Measurements from ENCODE around the gene MZB1.
A peak's percentile ranks its signal among the peaks of the same experiment; 100 is the strongest.
"Not testable (repeated sequence)": the region's sequence is repeated elsewhere in the genome, so short reads cannot be mapped to it uniquely, and the experiment has no call there.

Gene MZB1

GRCh38 chr5:139391570-139392323 lies 2.0 kb upstream of the MZB1 start:
- no peak overlapping the region for H3K27ac ChIP-seq (ENCODE audit: low read depth, low read length, severe bottlenecking)
- WGBS, 2 experiments (ENCODE audit: insufficient coverage in 2 of 2) = 65 to 78% methylated on average over 16 to 29 of the region's 33 CpGs
- peak overlapping the region; percentile 39 for H3K4me3 ChIP-seq (ENCODE audit: extremely low read depth, insufficient read depth, low read length, poor library complexity, severe bottlenecking)
- H3K9me3 ChIP-seq (ENCODE audit: control insufficient read depth, low read length) = no peaks in the 10 kb centered on the region
- peaks cover 10% of the 10 kb centered on the region for H3K4me1 ChIP-seq (ENCODE audit: control insufficient read depth, insufficient read depth, low read length, poor library complexity, severe bottlenecking)
- peaks cover 3% of the 10 kb centered on the region for H3K36me3 ChIP-seq (ENCODE audit: control insufficient read depth, insufficient read depth, low read length)

DNA sequence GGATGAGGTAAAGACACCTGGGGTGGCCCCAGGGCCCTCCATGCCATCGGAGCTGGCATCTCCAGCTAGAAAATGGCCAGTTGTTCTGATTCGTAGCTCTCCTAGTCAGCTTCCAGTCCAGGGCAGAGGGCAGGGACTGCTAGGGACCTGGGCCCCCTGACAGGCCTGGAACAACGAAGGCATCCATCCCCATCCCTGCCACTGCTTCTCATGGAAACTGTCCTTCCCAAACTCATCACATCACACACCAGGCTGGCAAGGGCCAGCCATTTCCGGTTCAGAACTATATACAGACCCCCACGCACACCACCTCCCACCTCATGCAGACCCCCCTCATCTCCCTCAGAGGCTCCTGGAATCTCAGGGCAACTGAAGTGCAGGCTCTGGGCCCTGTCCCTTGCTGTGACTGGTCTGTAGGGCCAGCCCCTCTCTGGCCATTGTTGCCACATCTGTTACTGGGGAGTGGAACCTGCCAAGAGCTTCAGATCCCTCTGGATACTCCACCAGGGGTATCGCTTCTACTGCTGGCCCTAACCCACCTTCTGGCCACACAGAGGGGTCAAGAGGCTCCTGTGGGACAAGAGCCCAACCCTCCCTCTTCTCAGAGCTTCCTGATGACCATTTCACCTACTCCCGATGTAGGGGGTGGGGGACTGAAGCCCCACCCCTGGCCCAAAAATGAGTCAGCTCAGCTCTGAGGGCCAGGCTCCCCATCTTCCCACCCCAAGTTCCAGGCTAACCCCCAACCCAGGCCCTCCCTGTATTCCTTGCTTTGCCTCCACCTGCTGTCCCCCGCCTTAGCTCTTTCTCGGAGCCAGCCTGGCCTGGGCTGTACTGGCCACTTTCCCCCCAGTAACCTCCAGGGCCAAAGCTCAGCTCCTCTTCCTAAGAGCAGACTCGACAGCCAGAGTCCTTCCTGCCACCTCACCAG lies 1.2 kb upstream of the MZB1 start:
- peaks cover 10% of the 10 kb centered on the region for H3K4me1 ChIP-seq (ENCODE audit: control insufficient read depth, insufficient read depth, low read length, poor library complexity, severe bottlenecking)
- no peaks in the 10 kb centered on the region for H3K36me3 ChIP-seq (ENCODE audit: control insufficient read depth, insufficient read depth, low read length)
- WGBS, 2 experiments (ENCODE audit: insufficient coverage in 2 of 2) = 88 to 94% methylated on average over 7 to 8 of the region's 10 CpGs
- H3K4me3 ChIP-seq (ENCODE audit: extremely low read depth, insufficient read depth, low read length, poor library complexity, severe bottlenecking) = no peak overlapping the region
- no peaks in the 10 kb centered on the region for H3K9me3 ChIP-seq (ENCODE audit: control insufficient read depth, low read length)
- no peak overlapping the region for H3K27ac ChIP-seq (ENCODE audit: low read depth, low read length, severe bottlenecking)

DNA sequence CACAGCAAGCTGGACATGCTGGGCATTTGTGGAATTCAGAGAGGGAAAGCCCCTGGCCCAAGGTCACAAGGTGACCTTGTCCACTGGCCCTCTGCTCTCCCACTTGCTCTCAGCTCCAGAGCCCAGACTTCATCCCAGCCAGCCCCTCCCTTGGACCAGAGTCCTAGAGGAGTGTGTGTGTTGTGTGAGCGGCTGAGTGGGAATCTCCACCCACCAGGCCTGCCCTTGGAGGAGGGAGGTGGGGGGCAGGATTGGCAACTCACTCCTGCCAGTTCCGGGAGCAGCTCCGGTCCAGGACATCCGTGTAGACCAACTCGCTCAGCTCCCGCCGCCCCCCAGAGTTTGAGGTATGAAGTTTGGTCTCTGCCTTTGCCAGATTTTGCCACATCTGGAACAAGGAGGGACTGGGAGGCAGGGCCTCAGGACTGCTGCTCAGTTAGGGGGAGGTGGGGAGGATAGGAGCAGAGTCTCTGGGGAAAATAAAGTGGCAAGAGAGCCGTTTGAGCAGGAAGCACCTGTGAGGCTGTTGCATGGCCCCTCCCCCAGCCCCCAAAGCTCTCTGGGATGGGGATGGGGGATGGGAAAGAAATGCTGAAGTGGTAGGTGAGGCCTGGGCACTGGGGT lies 1.4 kb downstream of the MZB1 start:
- H3K4me3 ChIP-seq (ENCODE audit: extremely low read depth, insufficient read depth, low read length, poor library complexity, severe bottlenecking) = no peak overlapping the region
- H3K27ac ChIP-seq (ENCODE audit: low read depth, low read length, severe bottlenecking) = no peak overlapping the region
- H3K9me3 ChIP-seq (ENCODE audit: control insufficient read depth, low read length) = no peaks in the 10 kb centered on the region
- peaks cover 10% of the 10 kb centered on the region for H3K4me1 ChIP-seq (ENCODE audit: control insufficient read depth, insufficient read depth, low read length, poor library complexity, severe bottlenecking)
- H3K36me3 ChIP-seq (ENCODE audit: control insufficient read depth, insufficient read depth, low read length) = no peaks in the 10 kb centered on the region
- 10 to 50% methylated on average over 2 to 8 of the region's 8 CpGs for WGBS, 2 experiments (ENCODE audit: insufficient coverage in 2 of 2)

GRCh38 chr5:139387611-139388197 lies 2.0 kb downstream of the MZB1 start:
- 87 to 90% methylated on average over 7 to 9 of the region's 10 CpGs for WGBS, 2 experiments (ENCODE audit: insufficient coverage in 2 of 2)
- H3K4me3 ChIP-seq (ENCODE audit: extremely low read depth, insufficient read depth, low read length, poor library complexity, severe bottlenecking) = no peak overlapping the region
- H3K4me1 ChIP-seq (ENCODE audit: control insufficient read depth, insufficient read depth, low read length, poor library complexity, severe bottlenecking) = peaks cover 12% of the 10 kb centered on the region
- H3K9me3 ChIP-seq (ENCODE audit: control insufficient read depth, low read length) = no peaks in the 10 kb centered on the region
- H3K27ac ChIP-seq (ENCODE audit: low read depth, low read length, severe bottlenecking) = no peak overlapping the region
- H3K36me3 ChIP-seq (ENCODE audit: control insufficient read depth, insufficient read depth, low read length) = no peaks in the 10 kb centered on the region

DNA sequence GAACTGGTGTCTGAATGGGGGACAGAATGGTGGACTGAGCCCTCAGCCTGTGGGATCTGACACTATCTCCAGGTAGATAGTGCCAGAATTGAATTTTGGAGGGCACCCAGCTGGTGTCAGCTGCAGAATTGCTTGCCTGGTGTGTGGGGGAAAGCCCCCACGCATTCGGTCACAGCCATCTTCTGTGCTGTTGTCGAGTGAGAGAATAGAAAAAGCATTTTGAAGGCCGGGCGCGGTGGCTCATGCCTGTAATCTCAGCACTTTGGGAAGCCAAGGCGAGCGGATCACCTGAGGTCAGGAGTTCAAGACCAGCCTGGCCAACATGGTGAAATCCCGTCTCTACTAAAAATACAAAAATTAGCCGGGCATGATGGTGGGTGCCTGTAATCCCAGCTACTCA lies 2.8 kb downstream of the MZB1 start:
- 93 to 97% methylated on average over 6 to 8 of the region's 10 CpGs for WGBS, 2 experiments (ENCODE audit: insufficient coverage in 2 of 2)
- not testable (repeated sequence) for H3K27ac ChIP-seq (ENCODE audit: low read depth, low read length, severe bottlenecking)
- peaks cover 14% of the 10 kb centered on the region for H3K4me1 ChIP-seq (ENCODE audit: control insufficient read depth, insufficient read depth, low read length, poor library complexity, severe bottlenecking)

DNA sequence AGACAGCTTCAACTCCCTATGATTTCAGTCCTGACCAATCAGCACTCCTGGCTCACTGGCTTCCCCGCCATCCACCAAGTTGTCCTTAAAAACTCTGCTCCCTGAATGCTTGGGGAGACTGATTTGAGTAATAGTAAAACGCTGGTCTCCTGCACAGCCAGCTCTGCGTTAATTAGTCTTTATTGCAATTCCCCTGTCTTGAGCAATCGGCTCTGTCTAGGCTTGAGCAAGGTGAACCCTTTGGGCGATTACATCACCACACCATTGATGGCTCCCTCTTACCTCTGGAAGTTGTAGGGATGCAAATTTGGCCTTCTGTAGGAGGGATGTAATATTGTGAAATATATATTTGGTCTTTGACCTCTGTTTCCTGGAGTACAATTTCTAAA lies 3.7 kb downstream of the MZB1 start:
- H3K36me3 ChIP-seq (ENCODE audit: control insufficient read depth, insufficient read depth, low read length) = no peaks in the 10 kb centered on the region
- H3K27ac ChIP-seq (ENCODE audit: low read depth, low read length, severe bottlenecking) = no peak overlapping the region
- 78 to 83% methylated on average over 3 of the region's 5 CpGs for WGBS, 2 experiments (ENCODE audit: insufficient coverage in 2 of 2)
- H3K4me1 ChIP-seq (ENCODE audit: control insufficient read depth, insufficient read depth, low read length, poor library complexity, severe bottlenecking) = peaks cover 14% of the 10 kb centered on the region
- H3K9me3 ChIP-seq (ENCODE audit: control insufficient read depth, low read length) = no peaks in the 10 kb centered on the region
- H3K4me3 ChIP-seq (ENCODE audit: extremely low read depth, insufficient read depth, low read length, poor library complexity, severe bottlenecking) = no peak overlapping the region

More for the DNA sequence above, 2.8 kb downstream of the MZB1 start:
- H3K36me3 ChIP-seq (ENCODE audit: control insufficient read depth, insufficient read depth, low read length); H3K4me3 ChIP-seq (ENCODE audit: extremely low read depth, insufficient read depth, low read length, poor library complexity, severe bottlenecking); H3K9me3 ChIP-seq (ENCODE audit: control insufficient read depth, low read length): not testable (repeated sequence)

- Histone ChIP-seq H3K4me3 (ENCODE audit: extremely low read depth, insufficient read depth, low read length, poor library complexity, severe bottlenecking) (no peak overlapping the region), H3K9me3 (ENCODE audit: control insufficient read depth, low read length) (no peaks in the 10 kb centered on the region), H3K4me1 (ENCODE audit: control insufficient read depth, insufficient read depth, low read length, poor library complexity, severe bottlenecking) (peaks cover 14% of the 10 kb centered on the region), H3K27ac (ENCODE audit: low read depth, low read length, severe bottlenecking) (no peak overlapping the region), H3K36me3 (ENCODE audit: control insufficient read depth, insufficient read depth, low read length) (no peaks in the 10 kb centered on the region)
- WGBS, 2 experiments (ENCODE audit: insufficient coverage in 2 of 2) = 89 to 93% methylated on average over 4 to 7 of the region's 8 CpGs
These were observed 4.4 kb downstream of the MZB1 start for GRCh38 chr5:139385061-139386049.

GRCh38 chr5:139384591-139385051 lies 5.1 kb downstream of the MZB1 start:
- peaks cover 14% of the 10 kb centered on the region for H3K4me1 ChIP-seq (ENCODE audit: control insufficient read depth, insufficient read depth, low read length, poor library complexity, severe bottlenecking)
- WGBS, 2 experiments (ENCODE audit: insufficient coverage in 2 of 2) = 85 to 94% methylated on average over 6 to 7 of the region's 9 CpGs
- H3K9me3 ChIP-seq (ENCODE audit: control insufficient read depth, low read length) = no peaks in the 10 kb centered on the region
- no peak overlapping the region for H3K27ac ChIP-seq (ENCODE audit: low read depth, low read length, severe bottlenecking)
- H3K36me3 ChIP-seq (ENCODE audit: control insufficient read depth, insufficient read depth, low read length) = no peaks in the 10 kb centered on the region
- H3K4me3 ChIP-seq (ENCODE audit: extremely low read depth, insufficient read depth, low read length, poor library complexity, severe bottlenecking) = no peak overlapping the region

GRCh38 chr5:139383993-139384590 lies 5.6 kb downstream of the MZB1 start:
- Histone ChIP-seq H3K27ac (ENCODE audit: low read depth, low read length, severe bottlenecking) (no peak overlapping the region), H3K4me1 (ENCODE audit: control insufficient read depth, insufficient read depth, low read length, poor library complexity, severe bottlenecking) (peaks cover 14% of the 10 kb centered on the region), H3K9me3 (ENCODE audit: control insufficient read depth, low read length) (no peaks in the 10 kb centered on the region), H3K36me3 (ENCODE audit: control insufficient read depth, insufficient read depth, low read length) (no peaks in the 10 kb centered on the region), H3K4me3 (ENCODE audit: extremely low read depth, insufficient read depth, low read length, poor library complexity, severe bottlenecking) (no peak overlapping the region)
- WGBS, 2 experiments (ENCODE audit: insufficient coverage in 2 of 2) = 63 to 79% methylated on average over 4 to 7 of the region's 7 CpGs

All from mesodermal cell (in vitro differentiated cells).